HG03469 (cell line): ENCODE measurements around the gene ZNF334.

Experiments
- ATAC-seq: cut with Tn5 transposase; IDR thresholded peaks from one replicate; pipeline ENCODE4 v1.9.1; 2021; ENCODE audit warnings: mild to moderate bottlenecking, moderate library complexity, moderate number of reproducible peaks; ENCODE audit not compliant: unreplicated experiment

The ZNF334 gene

GRCh38 chr20:46546298-46546697, 32.9 kb upstream of the ZNF334 start:
- ATAC-seq = no peak

GRCh38 chr20:46545827-46546138, 32.4 kb upstream of the ZNF334 start:
- no peak for ATAC-seq

- ATAC-seq = no peak
Measured at GRCh38 chr20:46545077-46545826, 31.9 kb upstream of the ZNF334 start.

GRCh38 chr20:46544576-46544975, 31.2 kb upstream of the ZNF334 start:
- no peak for ATAC-seq

DNA sequence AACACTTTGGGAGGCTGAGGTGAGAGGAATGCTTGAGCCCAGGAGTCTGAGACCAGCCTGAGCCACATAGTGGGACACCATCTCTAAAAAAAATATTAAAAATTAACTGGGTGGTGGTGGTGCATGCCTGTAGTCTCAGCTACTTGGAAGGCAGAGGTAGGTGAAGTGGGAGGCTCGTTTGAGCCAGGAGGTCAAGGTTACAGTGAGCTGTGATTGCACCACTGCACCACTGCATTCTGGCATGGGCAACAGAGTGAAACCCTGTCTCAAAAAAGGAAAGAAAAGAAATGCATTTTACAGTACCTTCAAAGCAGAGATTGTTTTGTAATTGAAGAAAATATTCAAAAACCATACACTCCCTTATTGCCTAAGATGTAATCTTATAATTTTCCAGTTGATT, 30.6 kb upstream of the ZNF334 start:
- ATAC-seq = no peak

DNA sequence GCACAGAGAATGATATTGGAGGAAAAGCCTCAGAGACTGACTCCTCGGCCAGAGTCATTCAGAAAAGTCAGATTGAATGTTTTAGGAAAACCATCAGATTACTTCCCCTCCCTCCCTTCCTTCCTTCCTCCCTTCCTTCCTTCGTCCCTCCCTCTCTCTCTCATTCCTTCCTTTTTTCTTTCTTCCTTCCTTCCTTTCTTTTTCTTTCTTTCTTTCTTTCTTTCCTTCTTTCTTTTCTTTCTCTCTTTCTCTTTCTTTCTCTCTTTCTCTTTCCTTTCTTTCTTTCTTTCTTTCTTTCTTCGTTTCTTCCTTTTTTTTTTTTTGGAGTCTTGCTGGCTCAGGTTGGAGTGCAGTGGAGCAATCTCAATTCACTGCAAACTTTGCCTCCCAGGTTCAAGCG, 29.7 kb upstream of the ZNF334 start:
- no peak for ATAC-seq

DNA sequence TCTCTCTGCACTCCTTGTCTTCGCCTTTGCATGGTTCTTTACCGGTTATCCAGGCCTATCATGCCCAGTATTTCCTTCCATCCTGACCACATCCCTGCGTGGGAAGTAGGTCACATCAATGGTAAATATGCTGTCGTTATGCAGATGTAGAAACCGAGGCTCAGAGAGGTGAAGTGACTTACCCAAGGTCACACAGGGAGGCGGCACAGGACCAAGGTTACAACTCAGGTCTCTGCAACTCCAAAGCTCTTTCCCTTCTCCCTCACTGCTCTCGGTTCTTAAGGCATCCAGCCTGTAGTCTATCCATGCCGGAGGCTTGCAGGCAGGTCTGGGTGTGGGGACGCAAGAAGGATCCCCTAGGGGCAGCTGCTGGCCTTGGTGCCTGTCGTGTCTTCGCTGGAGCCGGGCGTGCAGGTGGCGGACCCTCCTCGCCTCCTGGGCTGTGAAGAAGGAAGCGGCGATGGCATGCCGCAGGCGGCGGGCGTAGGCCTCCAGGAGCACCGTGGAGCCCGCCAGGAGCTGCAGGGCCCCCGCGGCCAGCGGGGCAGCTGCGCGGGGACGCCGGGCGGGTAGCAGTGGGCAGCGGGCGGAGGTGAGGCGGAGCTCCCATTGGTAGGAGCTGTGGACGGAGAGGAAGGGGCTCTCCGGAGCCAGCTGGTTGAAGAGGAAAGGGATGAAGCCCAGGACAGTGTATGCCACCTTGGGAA, 28.0 kb upstream of the ZNF334 start:
- no peak for ATAC-seq

DNA sequence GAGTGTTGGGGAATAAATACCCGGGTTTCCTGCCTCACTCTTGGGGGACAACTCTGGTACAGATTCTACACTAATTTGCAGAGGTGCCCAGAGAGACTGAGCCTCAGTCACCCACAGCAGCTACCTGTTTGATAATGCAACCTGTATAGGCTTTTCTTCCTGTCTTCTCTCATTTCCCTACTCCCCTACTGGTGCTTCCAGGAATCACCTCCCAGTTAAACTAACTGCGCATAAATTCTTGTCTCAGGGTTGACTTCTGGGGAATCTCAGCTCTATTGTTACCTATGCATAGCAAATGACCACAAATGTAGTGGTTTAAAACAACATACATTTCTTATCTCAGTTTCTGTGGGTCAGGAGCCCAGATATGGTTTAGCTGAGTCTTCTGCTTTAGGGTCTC, 25.8 kb upstream of the ZNF334 start:
- no peak for ATAC-seq

DNA sequence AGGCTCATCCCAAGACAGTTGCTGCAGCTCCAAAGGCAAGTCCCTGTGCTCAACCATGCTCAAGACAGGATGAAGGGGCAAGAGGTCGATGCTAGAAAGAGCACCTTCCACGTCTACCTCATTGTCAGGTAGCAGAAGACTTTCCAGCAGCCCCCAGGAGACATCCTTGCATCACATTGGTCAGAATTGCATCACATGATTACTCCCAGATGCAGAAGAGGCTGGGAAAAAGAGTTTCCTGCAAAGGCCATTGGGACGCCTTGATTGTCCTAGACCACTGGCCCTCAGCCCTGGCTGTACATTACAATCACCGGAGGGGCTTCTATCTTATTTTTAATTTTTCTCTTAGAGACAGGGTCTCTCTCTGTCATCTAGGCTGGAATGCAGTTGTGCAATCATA, 17.3 kb upstream of the ZNF334 start:
- ATAC-seq = no peak

GRCh38 chr20:46523696-46524328, 10.5 kb upstream of the ZNF334 start:
- ATAC-seq = no peak

DNA sequence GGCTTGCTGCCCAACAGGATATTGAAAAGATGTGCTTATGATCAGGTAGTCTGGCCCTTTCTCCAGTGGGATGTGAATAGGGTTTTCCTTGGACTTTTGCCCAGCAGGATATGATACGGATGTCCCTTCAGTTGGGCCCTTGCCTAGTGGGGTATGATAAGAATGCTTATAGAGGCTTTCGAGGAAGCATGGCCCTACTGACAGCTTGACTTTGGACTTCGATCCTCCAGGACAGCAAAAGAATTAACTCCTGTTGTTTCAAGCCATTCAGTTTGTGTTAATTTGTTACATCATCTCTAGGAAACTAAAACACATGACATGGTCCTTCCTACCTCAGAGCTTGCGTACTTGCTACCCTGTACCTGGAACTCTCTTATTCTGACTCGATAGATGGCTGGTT, 9.7 kb upstream of the ZNF334 start:
- no peak for ATAC-seq

DNA sequence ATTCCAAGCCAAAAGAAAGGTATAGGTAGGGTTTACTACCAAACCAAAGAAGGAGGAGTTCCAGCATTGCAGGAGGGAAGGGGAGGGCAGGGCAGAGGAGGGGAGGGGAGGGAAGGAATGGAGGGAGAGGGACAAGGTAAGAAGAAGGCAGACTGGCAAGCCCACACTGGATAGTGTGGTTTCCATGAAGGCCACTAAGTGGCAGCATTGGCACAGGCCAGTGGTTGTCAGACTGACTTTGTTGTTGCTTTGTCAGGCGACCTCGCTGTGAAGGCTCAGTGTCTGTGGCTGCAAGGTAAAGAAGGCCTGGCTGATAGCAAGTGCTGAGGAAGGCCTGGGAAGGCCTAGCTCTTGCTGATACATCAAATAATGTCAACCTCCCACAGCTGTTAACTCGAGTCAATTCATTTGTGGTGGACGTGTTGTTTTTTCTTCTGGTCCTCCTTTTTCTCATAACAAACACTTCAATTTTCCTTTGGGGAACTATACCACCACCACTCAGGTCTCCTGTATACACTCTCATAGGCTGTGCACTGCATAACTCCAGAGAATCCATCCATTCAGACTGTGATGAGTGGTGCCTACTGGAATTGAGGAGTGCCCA, 7.7 kb upstream of the ZNF334 start:
- no peak for ATAC-seq

- ATAC-seq = no peak
Measured at GRCh38 chr20:46520540-46520939, 7.2 kb upstream of the ZNF334 start.

DNA sequence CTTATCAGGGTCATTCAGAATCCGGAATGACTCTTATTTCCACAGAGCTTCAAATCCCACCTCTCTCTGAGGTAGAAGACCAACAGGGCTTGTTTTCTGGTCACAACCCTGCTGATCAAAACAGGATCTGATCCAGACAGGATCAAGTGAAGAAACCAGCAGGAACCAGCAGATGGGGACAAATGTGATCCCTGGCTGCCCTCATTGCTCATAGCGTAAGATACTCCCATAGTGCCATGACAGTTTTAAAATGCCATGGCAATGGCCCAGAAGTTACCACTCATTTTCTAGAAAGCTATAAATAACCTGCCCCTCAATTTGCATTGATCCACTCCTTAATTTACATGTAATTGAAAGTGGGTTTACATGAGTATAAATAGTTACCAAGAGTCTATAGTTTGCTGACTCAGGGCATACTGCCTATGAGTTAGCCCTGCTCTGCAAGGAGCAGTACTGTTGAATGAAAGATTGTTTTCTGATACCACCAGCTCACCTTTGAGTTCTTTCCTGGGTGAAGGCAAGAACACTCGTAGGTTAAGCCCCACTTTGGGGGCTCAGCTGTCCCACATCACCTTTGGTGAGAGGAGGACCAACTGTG, 6.2 kb upstream of the ZNF334 start:
- ATAC-seq = no peak

DNA sequence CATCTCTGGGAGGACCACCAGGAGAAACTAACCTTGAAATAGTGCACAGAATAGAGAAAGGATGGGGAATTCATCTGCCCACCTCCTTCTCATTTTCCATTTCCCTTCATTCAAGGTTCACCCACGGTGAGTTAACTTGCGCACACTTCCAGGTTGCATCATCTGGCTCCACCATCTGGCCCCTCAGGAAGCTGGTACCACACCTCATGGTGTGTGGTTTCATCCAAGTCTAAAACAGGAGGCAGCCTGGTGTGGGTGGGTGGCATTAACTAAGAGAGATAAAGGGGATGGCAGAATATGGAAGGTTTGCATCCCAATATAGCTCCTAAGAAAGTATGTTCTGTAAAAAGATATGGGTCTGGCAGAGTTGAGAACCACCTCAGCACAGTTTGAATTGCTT, 3.8 kb downstream of the ZNF334 start:
- no peak for ATAC-seq

- ATAC-seq = no peak
Measured at GRCh38 chr20:46507760-46508407, 5.5 kb downstream of the ZNF334 start.

DNA sequence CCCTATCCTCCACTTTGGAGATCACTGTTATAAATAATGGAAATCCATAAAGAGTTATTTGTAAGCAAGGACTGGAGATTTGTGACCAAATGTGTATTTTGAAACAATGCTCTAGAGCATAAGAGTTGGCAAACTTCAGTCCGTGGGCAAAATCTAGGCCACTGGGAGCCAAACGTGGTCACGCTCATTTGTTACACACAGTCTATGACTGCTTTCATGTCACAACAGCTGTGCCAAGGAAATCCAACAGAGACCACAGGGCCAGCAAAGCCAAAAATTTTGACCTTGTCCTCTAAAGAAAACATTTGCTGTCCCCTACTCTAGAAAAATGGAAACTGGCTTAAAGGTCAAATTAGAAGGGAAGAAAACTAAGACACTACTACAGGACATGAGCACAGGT, 7.9 kb downstream of the ZNF334 start:
- ATAC-seq = no peak

- no peak for ATAC-seq
Measured at GRCh38 chr20:46501961-46502360, 11.4 kb downstream of the ZNF334 start.

DNA sequence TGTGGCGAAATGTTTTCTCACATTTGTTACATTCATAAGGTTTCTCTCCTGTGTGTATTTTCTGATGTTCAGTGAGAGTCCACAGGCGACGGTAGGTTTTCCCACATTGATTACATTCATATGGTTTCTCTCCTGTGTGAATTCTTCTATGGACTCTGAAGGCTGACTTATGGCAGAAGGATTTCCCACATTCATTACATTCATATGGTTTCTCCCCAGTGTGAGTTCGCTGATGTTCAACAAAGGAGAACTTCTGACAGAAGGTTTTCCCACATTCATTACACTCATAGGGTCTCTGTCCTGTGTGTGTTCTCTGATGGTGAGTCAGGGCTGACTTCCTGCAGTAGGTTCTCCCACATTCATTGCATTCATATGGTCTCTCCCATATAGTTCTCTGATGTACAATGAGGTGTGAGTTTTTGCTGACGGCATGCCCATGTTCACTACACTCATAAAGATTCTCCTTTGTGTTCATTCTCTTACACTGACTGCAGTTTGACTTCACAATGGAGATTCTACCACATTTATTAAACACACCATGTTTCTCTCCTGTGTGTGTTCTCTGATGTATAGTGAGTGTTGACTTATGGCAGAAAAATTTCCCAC, 11.9 kb downstream of the ZNF334 start:
- no peak for ATAC-seq

GRCh38 chr20:46494077-46494476, 19.3 kb downstream of the ZNF334 start:
- no peak for ATAC-seq

DNA sequence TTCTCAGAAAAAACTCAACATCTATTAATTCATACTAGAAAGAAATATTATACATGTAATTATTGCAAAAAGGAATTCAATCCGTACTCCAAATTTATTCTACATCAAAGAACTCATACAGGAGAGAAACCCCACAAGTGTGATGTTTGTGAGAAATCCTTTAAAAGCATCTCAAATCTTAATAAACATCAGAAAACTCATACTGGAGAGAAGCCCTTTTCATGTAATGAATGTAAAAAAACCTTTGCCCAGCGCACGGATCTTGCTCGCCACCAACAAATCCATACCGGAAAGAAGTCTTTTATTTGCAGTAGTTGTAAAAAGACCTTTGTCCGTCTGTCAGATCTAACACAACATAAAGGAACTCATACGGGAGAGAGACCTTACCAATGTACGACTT, 22.0 kb downstream of the ZNF334 start:
- no peak for ATAC-seq
